ENCODE measurements around the gene ZNF385A.

Gene ZNF385A

DNA sequence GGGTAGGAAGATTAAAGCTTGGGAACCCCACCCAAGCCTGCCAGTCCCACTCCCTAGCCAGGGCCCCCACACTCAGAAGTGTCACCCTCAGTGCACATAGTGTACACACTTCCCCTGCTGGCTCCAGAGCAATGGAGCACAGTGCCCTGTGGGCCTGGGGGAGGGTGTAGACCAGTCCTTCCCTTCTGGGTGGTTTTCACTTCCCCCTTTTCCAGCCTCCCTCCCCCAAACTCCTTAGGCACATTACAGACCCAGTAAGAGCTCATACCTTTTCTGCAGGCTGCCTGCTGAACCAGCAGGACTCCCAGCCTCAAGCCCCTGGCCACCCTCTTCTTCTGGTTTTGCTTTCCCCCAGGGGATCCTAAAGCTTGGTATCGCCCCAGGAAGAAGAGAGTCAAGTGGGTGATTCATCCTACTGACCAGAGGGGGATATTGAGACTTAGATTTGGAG lies at the start of gene ZNF385A:
Gene ZNF385A (minus strand): TSS at position 143 of the 451 bp plus-strand sequence. CDS start 219 bp downstream, outside the sequence.
- no peak for DNase-seq (ENCODE audit: low read depth)

DNA sequence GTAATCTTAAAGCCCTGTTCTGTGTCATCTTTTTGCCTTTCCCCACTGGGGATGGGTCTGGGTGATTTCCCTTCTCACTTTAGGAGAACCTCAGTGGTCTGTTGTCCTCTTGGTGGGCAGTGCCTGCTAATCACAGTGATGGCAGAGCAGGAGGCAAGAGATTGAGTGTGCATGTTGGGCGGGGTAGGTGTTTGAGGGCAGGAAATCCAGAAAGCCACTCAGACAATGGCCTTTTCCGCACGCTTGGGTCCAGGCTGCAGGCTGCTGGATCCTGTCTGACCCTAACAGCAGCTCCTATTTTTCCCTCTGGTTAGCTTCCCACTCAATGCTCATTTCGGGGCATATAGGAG lies 48.3 kb upstream of the ZNF385A start:
- no peak for DNase-seq (ENCODE audit: low read depth)

GRCh38 chr12:54431911-54432814 lies 47.6 kb upstream of the ZNF385A start:
- DNase-seq (ENCODE audit: low read depth), result no peak

DNA sequence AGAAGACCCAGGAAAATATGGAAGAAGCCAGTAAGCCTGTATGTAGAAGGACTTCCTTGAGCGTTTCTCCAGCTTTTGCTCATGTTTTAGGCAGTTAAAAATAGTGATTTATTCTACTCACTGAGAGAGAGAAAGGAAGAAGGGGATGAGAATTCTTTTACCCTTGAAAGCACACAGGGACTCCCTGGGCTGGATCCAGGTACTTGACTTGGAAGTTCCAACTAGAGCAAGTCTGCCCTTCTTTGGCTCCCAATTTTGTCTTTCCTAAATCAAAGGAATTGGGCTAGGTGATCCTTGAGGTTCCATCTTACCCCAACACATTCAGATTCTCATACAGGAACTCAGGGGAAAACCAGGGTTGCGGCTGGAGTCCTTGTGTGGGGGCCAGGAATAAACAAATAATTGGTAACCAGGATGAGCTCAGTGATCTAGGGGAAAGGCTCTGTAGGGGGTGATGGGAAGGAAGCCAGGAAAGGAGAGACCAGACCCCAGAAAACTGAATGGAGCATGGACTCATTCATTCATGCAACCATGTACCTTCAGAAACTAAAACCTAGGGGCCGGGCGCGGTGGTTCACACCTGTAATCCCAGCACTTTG lies 46.0 kb upstream of the ZNF385A start:
- DNase-seq (ENCODE audit: low read depth), result no peak

DNA sequence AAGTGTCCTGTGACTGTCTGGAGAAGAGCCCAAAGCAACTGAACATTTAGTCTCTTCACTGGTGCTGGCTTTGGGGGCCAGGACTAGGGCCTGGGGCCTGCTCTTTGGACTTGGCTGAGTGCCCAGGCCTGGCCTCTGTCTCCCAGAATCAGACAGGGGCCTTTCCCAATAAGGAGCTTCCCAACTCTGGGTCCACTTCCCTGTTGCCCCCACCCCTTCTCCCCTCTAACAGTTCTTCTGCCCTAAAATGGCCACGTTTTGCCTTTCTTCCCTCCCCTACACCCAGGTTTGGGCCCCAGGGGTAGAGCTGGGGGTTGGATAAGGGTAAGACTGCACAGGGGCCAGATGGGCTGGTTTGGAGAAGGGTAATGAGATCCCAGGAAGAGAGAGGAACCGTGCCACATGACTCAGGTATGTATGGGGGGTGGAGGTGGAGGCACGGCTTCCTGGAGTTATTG lies 44.5 kb upstream of the ZNF385A start:
- no peak for DNase-seq (ENCODE audit: low read depth)

DNA sequence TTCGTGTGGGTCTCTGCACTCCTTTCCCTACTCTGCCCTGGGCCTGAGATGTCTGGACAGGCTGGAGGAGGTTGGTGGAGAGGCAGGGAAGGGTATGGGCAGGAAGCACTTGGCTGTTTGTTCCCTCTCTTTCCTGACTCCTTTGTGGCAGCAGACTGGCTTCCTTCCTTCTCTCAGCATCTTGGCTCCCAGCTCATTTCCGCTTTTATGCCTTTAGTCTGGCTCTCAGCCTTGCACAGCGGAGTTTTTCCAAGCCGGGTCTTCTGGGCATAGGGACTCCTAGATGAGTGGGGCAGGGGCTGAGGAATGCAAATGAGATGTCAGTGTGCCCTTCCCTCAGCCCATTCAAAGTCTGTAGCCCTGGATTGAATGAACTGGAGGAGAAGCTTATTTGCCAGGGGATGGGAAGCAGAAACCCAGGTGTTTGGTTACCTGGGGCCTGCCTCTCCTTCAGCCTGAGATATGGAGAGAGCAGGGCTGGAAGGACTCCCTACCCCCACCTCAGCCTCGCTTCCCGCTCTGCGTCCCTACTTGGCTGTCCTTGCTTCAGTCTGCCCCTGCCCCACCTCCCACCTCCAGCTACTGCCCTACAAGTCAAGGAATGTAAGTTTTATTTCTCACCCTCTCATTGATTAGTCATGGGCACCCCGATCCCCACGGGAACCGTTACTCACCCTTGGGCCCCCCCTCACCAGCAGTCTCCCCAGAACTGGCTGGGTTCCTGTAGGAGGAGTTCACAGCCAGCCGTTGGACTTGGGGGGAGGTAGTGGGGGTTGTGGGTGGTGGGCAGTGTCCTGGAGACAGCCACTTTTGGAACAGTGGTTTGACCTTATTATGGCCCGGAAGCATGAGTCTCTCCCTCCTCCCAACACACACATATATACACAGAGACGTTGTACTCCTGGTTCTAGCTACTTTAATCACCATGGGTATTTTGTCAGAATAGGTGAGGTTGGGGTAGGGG lies 43.8 kb upstream of the ZNF385A start:
- DNase-seq (ENCODE audit: low read depth), result no peak

DNA sequence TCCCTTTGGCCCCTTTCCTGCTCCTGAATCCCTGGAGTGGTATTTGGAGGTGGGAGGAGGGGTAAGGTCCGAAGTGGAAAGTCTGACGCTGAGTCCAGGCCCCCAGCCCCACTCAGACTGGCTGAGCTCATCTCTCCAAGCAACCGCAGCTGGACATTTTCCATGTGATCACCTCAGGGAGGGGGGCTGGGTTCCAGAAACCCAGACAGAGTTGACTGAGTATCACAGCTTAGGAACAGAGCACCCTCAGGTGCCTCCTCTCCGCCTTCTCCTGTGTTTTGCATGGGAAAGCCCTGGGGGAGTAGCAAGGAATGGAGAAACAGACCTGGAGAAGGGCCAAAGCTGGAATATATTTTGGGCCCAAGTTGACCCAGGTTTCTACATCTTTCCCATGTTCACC lies 42.6 kb upstream of the ZNF385A start:
- no peak for DNase-seq (ENCODE audit: low read depth)

DNA sequence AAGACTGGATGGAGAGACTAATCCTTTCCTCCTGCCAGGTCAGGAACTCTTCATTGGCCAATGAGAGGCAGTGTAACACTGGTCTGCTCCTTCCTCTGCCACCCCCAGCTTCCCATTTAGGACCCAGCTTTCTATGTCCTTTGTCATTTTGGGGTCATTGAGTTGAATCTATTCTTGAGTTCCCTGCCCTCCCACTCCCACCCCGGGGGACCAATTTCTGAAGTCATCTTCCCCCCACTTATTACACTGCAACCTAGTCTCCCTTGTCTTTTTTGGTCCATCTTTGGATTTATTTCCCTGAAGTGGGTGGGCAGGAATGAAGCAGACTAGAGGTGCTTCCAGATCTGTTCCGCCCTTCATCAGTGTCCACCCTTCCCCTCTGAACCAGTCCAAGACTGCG lies 42.2 kb upstream of the ZNF385A start:
- no peak for DNase-seq (ENCODE audit: low read depth)

DNA sequence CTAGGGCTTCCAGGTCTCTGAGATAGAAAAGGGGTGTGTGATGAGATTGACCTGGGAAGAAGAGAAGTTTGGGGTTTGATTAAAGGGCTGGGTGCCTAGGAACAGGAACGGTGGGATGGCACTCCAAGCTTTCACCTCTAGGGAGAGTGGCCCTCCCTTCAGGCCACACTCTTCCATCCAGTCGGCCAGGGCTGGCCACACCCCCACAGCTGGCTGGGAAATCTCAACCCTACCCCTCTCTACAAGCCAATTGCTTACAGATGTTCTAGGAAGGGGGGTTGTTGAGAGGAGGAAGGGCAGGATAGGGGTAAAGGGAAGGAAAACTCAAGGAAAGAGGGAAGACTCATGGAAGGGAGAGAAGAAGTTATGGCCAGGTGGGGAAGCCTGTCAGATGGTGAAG lies 41.2 kb upstream of the ZNF385A start:
- DNase-seq (ENCODE audit: low read depth), result no peak

DNA sequence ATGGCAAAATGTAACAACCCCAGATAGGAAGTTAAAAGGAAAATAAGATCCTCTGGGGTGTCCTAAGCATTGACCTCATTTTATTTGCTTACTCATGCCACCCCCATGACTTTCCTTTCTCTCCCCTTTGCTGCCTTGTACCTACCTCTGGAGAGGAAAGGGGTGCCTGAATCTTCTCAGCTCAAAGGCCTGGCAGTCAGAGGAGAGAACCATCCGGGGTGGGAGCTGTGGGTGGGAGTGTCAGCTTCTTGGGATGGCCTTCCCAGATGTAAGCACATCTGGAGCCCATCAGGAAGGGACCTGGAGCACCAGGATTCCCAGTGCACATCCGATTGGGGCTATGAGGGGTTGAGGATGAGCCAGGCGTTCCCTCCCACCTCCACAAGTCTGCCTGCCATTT lies 39.7 kb upstream of the ZNF385A start:
- DNase-seq (ENCODE audit: low read depth), result no peak

DNA sequence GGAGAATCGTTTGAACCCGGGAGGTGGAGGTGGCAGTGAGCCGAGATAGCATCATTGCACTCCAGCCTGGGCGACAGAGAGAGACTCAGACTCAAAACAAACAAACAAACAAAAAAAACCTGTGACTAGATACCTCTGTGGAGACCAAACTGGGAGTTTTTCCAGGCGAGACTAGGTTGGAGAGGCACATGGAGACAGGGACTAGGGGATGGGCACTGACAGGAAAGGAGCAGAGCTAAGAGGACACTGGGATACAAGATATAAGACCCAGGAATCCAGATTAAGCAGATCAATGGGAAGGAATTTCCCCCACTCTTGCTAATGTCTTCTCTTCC lies 39.2 kb upstream of the ZNF385A start:
- no peak for DNase-seq (ENCODE audit: low read depth)

GRCh38 chr12:54421879-54422250 lies 37.3 kb upstream of the ZNF385A start:
- no peak for DNase-seq (ENCODE audit: low read depth)

DNA sequence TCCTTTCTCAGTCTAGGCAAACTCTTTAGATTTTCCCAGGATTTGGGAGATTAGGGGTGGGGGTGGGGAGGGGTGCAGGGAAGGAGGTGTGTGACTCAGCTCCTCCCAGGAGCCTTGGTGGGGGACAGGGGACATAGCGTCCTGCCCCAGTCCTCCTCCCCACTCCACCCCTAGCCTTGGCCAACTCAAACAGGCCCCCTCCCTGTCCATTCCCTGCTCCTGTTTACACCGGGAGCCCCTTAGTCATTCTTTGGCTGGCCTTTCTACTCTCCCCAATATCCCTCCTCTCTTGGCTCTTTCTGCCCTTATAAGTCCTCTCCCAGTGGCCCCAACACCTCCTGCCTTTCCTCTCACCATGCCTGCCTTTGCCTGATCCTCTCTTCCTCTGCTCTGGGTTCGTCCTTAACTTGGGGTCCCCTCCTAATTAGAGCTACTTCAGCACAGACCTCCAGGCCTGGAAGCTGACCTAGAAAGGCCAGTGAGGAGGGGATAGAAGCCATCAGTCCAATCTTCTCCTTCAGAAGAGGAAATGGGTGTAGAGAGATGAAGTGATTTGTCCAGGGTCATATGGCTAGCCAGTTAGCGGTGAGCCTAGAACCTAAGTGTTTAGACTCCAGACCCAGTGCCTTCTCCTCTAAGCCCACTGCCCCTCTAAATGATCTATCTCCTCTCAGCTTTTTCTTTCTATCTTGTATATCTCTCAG lies 36.8 kb upstream of the ZNF385A start:
- DNase-seq (ENCODE audit: low read depth), result no peak

DNA sequence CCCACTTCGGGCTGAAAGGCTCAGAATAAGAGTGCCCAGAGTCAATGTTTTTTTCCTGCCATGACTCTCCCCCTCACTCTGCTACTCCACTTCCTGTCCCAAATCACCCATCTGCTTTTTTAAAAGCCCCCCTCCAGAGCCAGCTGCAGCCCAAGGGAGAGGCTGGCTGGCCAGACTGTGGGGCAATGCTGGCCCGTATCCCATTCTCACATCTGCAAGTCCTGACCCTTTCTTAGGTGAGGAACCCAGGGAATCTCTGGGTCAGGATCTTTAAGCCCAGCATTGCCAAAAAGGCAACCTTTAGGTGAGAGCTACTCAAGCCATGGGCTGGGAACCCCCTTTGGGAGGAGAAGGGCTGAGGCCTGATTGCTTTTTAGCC lies 36.2 kb upstream of the ZNF385A start:
- DNase-seq (ENCODE audit: low read depth), result no peak

GRCh38 chr12:54419088-54419887 lies 34.8 kb upstream of the ZNF385A start, which contains the start of gene ITGA5:
Gene ITGA5 (minus strand): TSS chr12:54419266. CDS start chr12:54419198, 68 bp downstream.
- no peak for DNase-seq (ENCODE audit: low read depth)

DNA sequence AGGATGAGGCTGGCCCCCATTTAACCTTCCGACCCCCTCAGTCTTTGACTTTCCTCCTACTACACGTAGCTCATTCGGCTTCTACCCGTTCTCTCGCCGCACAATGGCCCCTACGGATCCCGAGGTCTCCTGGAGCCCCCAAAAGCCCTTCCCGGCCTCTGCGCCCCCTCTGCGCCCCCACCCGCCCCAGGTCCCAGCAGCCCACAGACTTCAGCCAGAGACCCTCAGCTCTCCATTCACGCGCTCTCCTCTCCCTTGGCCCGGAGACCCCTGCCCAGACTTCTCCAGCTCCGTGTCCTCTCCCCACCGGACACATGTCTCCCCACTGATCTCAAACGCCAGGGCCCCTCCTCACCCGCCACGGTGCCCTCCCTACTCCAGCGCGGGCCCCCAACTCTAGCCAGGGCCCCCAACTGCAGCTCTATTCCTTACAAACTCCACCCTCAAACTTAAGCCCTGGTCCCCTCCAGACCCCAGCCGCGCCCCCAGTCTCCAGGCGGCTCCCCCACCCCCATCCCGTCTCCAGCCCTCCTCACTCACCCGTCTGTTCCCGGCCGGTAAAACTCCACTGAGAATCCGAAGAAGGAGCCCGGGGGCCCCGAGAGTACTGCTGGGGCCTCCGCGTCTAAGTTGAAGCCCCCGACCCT lies 34.0 kb upstream of the ZNF385A start:
- DNase-seq (ENCODE audit: low read depth), result no peak

DNA sequence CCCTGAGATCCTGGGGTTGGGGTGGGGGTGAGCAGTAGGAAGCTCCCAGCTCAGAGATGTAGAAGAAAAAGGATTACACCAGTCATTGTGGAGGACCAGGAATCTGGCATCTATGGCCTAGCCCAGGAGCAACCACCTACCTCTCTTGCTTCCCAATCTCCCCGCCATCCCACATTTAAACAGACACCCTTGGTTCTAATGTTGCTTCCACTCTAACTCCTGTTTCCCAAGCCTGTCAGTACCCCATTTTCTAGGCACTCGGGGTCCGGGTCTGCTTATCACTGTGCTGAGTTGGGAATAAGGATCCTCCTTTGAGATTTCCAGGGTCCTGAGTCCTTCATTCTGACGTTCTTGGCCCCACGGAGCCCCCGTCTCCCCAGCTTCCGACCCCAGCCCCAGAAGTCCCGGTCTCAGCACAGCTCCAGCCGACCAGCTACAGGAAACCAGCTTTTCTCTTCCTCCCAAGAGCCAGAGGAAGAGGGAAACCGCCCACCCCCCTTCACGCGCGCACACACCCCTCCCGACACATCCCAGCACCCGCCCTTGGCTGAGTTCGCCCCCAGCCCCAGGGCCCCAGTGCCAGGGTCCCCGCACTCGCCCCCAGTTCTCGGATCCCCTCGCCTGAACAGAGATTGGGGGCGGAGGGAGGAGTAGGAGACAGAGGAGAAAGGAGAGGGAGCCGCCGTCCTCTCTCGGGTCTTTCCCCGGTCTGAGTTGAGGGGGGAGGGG lies 33.3 kb upstream of the ZNF385A start:
- no peak for DNase-seq (ENCODE audit: low read depth)

- no peak for DNase-seq (ENCODE audit: low read depth)
These were observed 32.4 kb upstream of the ZNF385A start for GRCh38 chr12:54416687-54417603.

Measured in activated T-cell treated with anti-CD3 and anti-CD28 coated beads for 48 hours (primary cell).